Fibroblast of lung (primary cell): ENCODE measurements around the gene ZBTB16. TPM values are rescaled to one million over a fixed set of nuclear protein-coding genes. Genes with fewer than 3 reads are reported as not detected.

ENCODE experiments used
- DNase-seq, 2 donors: peaks; one replicate each; pipeline versions ENCODE4 v3.0.0 to v3.0.0-alpha.2; 2010; ENCODE audit warnings: low read depth in 2 of 2
- H2AFZ ChIP-seq: 2 replicates; pipeline ENCODE4 v1.5.1; 2012; ENCODE audit warnings: low read length, control low read depth, inconsistent platforms
- H3K27ac ChIP-seq: 2 replicates; pipeline ENCODE4 v1.5.1; 2011; ENCODE audit warnings: low read length, control low read depth; ENCODE audit not compliant: insufficient read depth
- H3K27me3 ChIP-seq: 2 replicates; pipeline ENCODE4 v1.5.1; 2011; ENCODE audit warnings: mild to moderate bottlenecking, low read length; ENCODE audit not compliant: control insufficient read depth, insufficient read depth
- H3K36me3 ChIP-seq: 2 replicates; pipeline ENCODE4 v1.5.1; 2011; ENCODE audit warnings: low read length; ENCODE audit not compliant: control insufficient read depth, insufficient read depth
- H3K4me1 ChIP-seq: 2 replicates; pipeline ENCODE4 v1.5.1; 2011; ENCODE audit warnings: low read length; ENCODE audit not compliant: control insufficient read depth, insufficient read depth; ENCODE audit errors: extremely low read depth
- H3K4me2 ChIP-seq: 2 replicates; pipeline ENCODE4 v1.5.1; 2011; ENCODE audit warnings: low read length, control low read depth; ENCODE audit not compliant: insufficient read depth; ENCODE audit errors: extremely low read depth
- H3K4me3 ChIP-seq, 4 experiments: fragments of 200-600 bp in 1 of 4; sonication (generic) in 1 of 4; replicated peaks in 1 of 4; 2 replicates each; pipeline ENCODE4 v1.5.1; 2011 to 2016; ENCODE audit warnings: low read length in 4 of 4, low read depth in 3 of 4, mild to moderate bottlenecking in 3 of 4, control low read depth in 2 of 4, inconsistent platforms in 1 of 4, mixed read lengths in 1 of 4; ENCODE audit not compliant: insufficient read depth in 1 of 4; ENCODE audit errors: control extremely low read depth in 1 of 4
- H3K79me2 ChIP-seq: 2 replicates; pipeline ENCODE4 v1.5.1; 2012; ENCODE audit warnings: mild to moderate bottlenecking, low read length, inconsistent platforms; ENCODE audit not compliant: control insufficient read depth, insufficient read depth
- H3K9ac ChIP-seq: 2 replicates; pipeline ENCODE4 v1.5.1; 2011; ENCODE audit warnings: mild to moderate bottlenecking, low read length, control low read depth; ENCODE audit not compliant: insufficient read depth
- H3K9me3 ChIP-seq: 2 replicates; pipeline ENCODE4 v1.5.1; 2012; ENCODE audit warnings: low read depth, low read length; ENCODE audit not compliant: control insufficient read depth, insufficient read depth
- H4K20me1 ChIP-seq: 2 replicates; pipeline ENCODE4 v1.5.1; 2011; ENCODE audit warnings: low read length; ENCODE audit not compliant: control insufficient read depth, insufficient read depth; ENCODE audit errors: extremely low read depth
- CTCF ChIP-seq, 2 donors: IDR thresholded peaks in 1 of 2; conservative IDR thresholded peaks in 1 of 2; 1 replicate in 1 of 2; 2 replicates in 1 of 2; pipeline ENCODE4 v1.5.1; 2011 to 2012; ENCODE audit warnings: low read length in 2 of 2, control low read depth in 1 of 2, inconsistent platforms in 1 of 2, low read depth in 1 of 2, mild to moderate bottlenecking in 1 of 2
- EZH2 ChIP-seq: IDR thresholded peaks from 2 replicates; pipeline ENCODE4 v1.5.1; 2012; ENCODE audit warnings: low read length, control low read depth, mild to moderate bottlenecking; ENCODE audit errors: missing control alignments
- polyA minus RNA-seq: library from RNA; depleted of rRNA, polyadenylated mRNA; stranded (reverse); fragments of >200 nt; gene quantifications from 2 replicates; pipeline ENCODE4 v1.2.3, GENCODE V29; 2011; ENCODE audit warnings: low replicate concordance
- polyA plus RNA-seq, 2 donors: library from polyadenylated mRNA; depleted of rRNA in 1 of 2; stranded (reverse) in 1 of 2; unstranded in 1 of 2; fragments of >200 nt; gene quantifications; 2 replicates each; pipeline ENCODE4 v1.2.1, GENCODE V29; 2011 to 2012; ENCODE audit warnings: missing spikeins in 1 of 2
- total RNA-seq: library from RNA; depleted of rRNA; stranded (reverse); fragments of >200 nt; gene quantifications from 2 replicates; pipeline ENCODE4 v1.2.1, GENCODE V29; 2014

ZBTB16 gene
- 0.26 TPM in 1 of 2 replicates, not detected in the other for total RNA-seq
- polyA plus RNA-seq, result not detected in 2 replicates
- polyA plus RNA-seq (2012), result not detected in 2 replicates
- not detected in 2 replicates for polyA minus RNA-seq

- Histone ChIP-seq H3K27ac (no peak within 1 kb of the TSS), H4K20me1 (no peaks in the 10 kb centered on the region), H2AFZ (no peak within 1 kb of the TSS), H3K4me3 (peak within 1 kb of the TSS in 3 of 4 experiments; percentile 55 to 82 (median 56)), H3K79me2 (no peaks in the 10 kb centered on the region), H3K9me3 (no peaks in the 10 kb centered on the region), H3K36me3 (no peaks in the 10 kb centered on the region), H3K4me2 (peak within 1 kb of the TSS; percentile 68), H3K27me3 (peaks cover 27% of the 10 kb centered on the region), H3K9ac (no peak within 1 kb of the TSS), H3K4me1 (no peaks in the 10 kb centered on the region)
- peak in 1 of 2 donors; percentile 95 for DNase-seq
- TF ChIP-seq EZH2 (peak; percentile 74), CTCF (conservative IDR thresholded peaks at IDR 0.05 in 1 of 2, IDR thresholded peaks at IDR 0.05 in 1 of 2; ENCODE audit: low read depth in 1 of 2, low read length in 2 of 2) (peak in 1 of 2 donors; percentile 12)
These were observed at the start of gene ZBTB16 for GRCh38 chr11:114059278-114059983. Gene ZBTB16 (plus strand): TSS chr11:114059711. CDS start chr11:114063301, 3,590 bp downstream.

- DNase-seq, result no peak
- Histone ChIP-seq H2AFZ (no peak overlapping the region), H3K79me2 (no peaks in the 10 kb centered on the region), H3K27ac (no peak overlapping the region), H3K36me3 (no peaks in the 10 kb centered on the region), H3K9ac (no peak overlapping the region), H3K9me3 (no peaks in the 10 kb centered on the region), H4K20me1 (no peaks in the 10 kb centered on the region), H3K4me3 (no peak overlapping the region), H3K4me1 (no peaks in the 10 kb centered on the region), H3K27me3 (no peaks in the 10 kb centered on the region), H3K4me2 (no peak overlapping the region)
- no peak for TF ChIP-seq CTCF (conservative IDR thresholded peaks at IDR 0.05 in 1 of 2, IDR thresholded peaks at IDR 0.05 in 1 of 2; ENCODE audit: low read depth in 1 of 2, low read length in 2 of 2)
- no peak for TF ChIP-seq EZH2
These were observed 48.6 kb upstream of the ZBTB16 start for GRCh38 chr11:114010931-114011330.

GRCh38 chr11:114011443-114011842, 48.1 kb upstream of the ZBTB16 start:
- Histone ChIP-seq H2AFZ (no peak overlapping the region), H3K79me2 (no peaks in the 10 kb centered on the region), H3K4me1 (no peaks in the 10 kb centered on the region), H3K36me3 (no peaks in the 10 kb centered on the region), H3K27me3 (no peaks in the 10 kb centered on the region), H3K27ac (no peak overlapping the region), H3K4me2 (no peak overlapping the region), H3K4me3 (no peak overlapping the region), H4K20me1 (no peaks in the 10 kb centered on the region), H3K9me3 (no peaks in the 10 kb centered on the region), H3K9ac (no peak overlapping the region)
- no peak for DNase-seq
- TF ChIP-seq EZH2, result no peak
- no peak for TF ChIP-seq CTCF (conservative IDR thresholded peaks at IDR 0.05 in 1 of 2, IDR thresholded peaks at IDR 0.05 in 1 of 2; ENCODE audit: low read depth in 1 of 2, low read length in 2 of 2)
